Panc1 (cell line): Measurements from ENCODE around the gene ARL10. TPM values are rescaled to one million over a fixed set of nuclear protein-coding genes. Genes with fewer than 3 reads are reported as not detected.

Source experiments
- ATAC-seq: fragments of 200-7000 bp; cut with Tn5 transposase; 2 replicates; pipeline ENCODE4 v1.9.1; 2020; ENCODE audit warnings: mild to moderate bottlenecking, moderate library complexity
- BruUV-seq: library from RNA; stranded (reverse); fragments of 400-500 nt; replicated peaks from 2 replicates; lab custom pipeline; 2021; lab: Mats Ljungman, UMichigan
- CTCF ChIA-PET: fragments of 300-600 bp; sonication (Branson Sonifier 250); formaldehyde crosslinking; loops from one replicate; lab custom pipeline; 2022; ENCODE audit warnings: antibody characterized with exemption; lab: Charles Lee
- POLR2A ChIA-PET: fragments of 300-600 bp; sonication (Branson Sonifier 250); formaldehyde crosslinking; loops from one replicate; lab custom pipeline; 2022; ENCODE audit warnings: antibody characterized with exemption; lab: Charles Lee
- DNase-seq: peaks from one replicate; pipeline ENCODE4 v3.0.0-alpha.2; 2010; ENCODE audit warnings: low read depth, low spot score
- H3K27ac ChIP-seq: 2 replicates; pipeline ENCODE4 v1.5.1; 2011; ENCODE audit warnings: mild to moderate bottlenecking, low read length, inconsistent platforms
- H3K27me3 ChIP-seq: fragments of 200-500 bp; sonication (Bioruptor generic); 2 replicates; pipeline ENCODE4 v1.6.0; 2014; ENCODE audit warnings: low read length, inconsistent platforms; ENCODE audit not compliant: control insufficient read depth, insufficient read depth
- H3K36me3 ChIP-seq: fragments of 200-500 bp; sonication (Bioruptor generic); 2 replicates; pipeline ENCODE4 v1.5.1; 2014; ENCODE audit warnings: inconsistent platforms, mild to moderate bottlenecking, low read length, moderate library complexity; ENCODE audit not compliant: control insufficient read depth, insufficient read depth
- H3K4me1 ChIP-seq: 2 replicates; pipeline ENCODE4 v1.5.1; 2011; ENCODE audit warnings: inconsistent platforms, mild to moderate bottlenecking, low read length, moderate library complexity; ENCODE audit not compliant: control insufficient read depth, insufficient read depth
- H3K4me3 ChIP-seq, 2 experiments: 2 replicates each; pipeline ENCODE4 v1.5.1; 2011 to 2012; ENCODE audit warnings: low read depth in 2 of 2, low read length in 2 of 2, mild to moderate bottlenecking in 2 of 2, inconsistent platforms in 1 of 2, moderate library complexity in 1 of 2
- H3K9me3 ChIP-seq: fragments of 200-500 bp; sonication (Bioruptor generic); 2 replicates; pipeline ENCODE4 v1.5.1; 2014; ENCODE audit warnings: low read depth, mild to moderate bottlenecking, inconsistent platforms, low read length, moderate library complexity; ENCODE audit not compliant: control insufficient read depth, insufficient read depth
- CTCF ChIP-seq: fragments of 450-650 bp; IDR thresholded peaks from 2 replicates; pipeline ENCODE4 v1.5.1; 2017; ENCODE audit warnings: mild to moderate bottlenecking
- POLR2AphosphoS5 ChIP-seq: IDR thresholded peaks from 2 replicates; pipeline ENCODE4 v1.6.1; 2012; ENCODE audit warnings: mild to moderate bottlenecking, low read depth, low read length, moderate library complexity
- SIN3A ChIP-seq: IDR thresholded peaks from 2 replicates; pipeline ENCODE4 v1.6.1; 2012; ENCODE audit warnings: low read depth, mild to moderate bottlenecking, low read length, moderate library complexity, borderline replicate concordance; ENCODE audit not compliant: insufficient read depth
- TCF7L2 ChIP-seq: IDR thresholded peaks from 2 replicates; pipeline ENCODE4 v1.6.1; 2011; ENCODE audit warnings: mild to moderate bottlenecking, low read depth, low read length, inconsistent platforms
- in situ Hi-C: cut with HindIII; loops from 2 replicates; pipeline ENCODE4 v1.10.0; 2016; ENCODE audit warnings: low sequenced_read_pairs, low pct_unique_long_range_greater_than_20kb
- intact Hi-C: fragments of 100-400 bp; cut with micrococcal nuclease; formaldehyde crosslinking; loops from one replicate; pipeline ENCODE4 v1.10.0; 2022; ENCODE audit not compliant: unreplicated experiment
- total RNA-seq: library from RNA; stranded (reverse); gene quantifications from one replicate; pipeline ENCODE4 v1.2.1, GENCODE V29; 2021; ENCODE audit not compliant: unreplicated experiment
- TF ChIP-seq, protein P1 (sequence below), 2 experiments: IDR thresholded peaks; 2 replicates each; pipeline ENCODE4 v1.6.1; 2011 to 2012; ENCODE audit warnings: low read depth in 2 of 2, control low read depth in 1 of 2, low read length in 1 of 2, mild to moderate bottlenecking in 1 of 2, moderate library complexity in 1 of 2; ENCODE audit not compliant: insufficient read depth in 1 of 2

The ARL10 gene
- total RNA-seq, 1 experiment from 2014 or later: 2.0 TPM

DNA sequence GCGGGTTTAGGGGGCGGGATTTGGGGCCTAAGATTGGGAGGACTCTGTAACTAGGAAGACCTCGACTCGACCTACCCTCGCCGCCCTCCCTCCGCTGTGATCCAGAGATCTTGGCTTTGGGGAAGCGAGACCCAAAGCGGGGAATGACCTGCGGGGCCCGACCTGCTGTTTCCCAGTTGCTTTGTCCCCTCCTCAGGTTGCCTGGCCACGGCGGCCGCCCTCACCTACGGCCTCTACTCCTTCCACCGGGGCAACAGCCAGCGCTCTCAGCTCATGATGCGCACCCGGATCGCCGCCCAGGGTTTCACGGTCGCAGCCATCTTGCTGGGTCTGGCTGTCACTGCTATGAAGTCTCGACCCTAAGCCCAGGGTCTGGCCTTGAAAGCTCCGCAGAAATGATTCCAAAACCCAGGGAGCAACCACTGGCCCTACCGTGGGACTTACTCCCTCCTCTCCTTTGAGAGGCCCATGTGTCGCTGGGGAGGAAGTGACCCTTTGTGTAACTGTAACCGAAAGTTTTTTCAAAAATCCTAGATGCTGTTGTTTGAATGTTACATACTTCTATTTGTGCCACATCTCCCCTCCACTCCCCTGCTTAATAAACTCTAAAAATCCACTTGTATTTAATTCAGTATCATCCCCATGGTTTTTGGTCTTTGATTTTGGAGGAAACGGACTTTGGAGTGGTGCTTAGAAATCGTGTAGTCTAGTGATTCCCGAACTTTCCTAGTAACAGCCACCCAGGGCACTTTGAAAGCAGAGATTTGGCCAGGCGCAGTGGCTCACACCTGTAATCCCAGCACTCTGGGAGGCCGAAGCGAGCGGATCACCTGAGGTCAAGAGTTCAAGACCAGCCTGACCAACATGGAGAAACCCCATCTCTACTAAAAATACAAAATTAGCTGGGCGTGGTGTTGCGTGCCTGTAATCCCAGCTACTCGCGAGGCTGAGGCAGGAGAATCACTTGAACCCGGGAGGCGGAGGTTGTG is 24.1 kb downstream of the ARL10 start:
- ChIA-PET CTCF (no interaction called here), POLR2A (interaction anchor here (0.7 kb wide), 1 partner anchor 178 kb away, joined by 9 read pairs; no protein-coding TSS in a partner anchor)
- peak overlapping the region; percentile 100 for H3K27ac ChIP-seq
- H3K9me3 ChIP-seq: no peaks in the 10 kb centered on the region
- TF ChIP-seq POLR2AphosphoS5 (peak; percentile 64; the same call in 1 of the 2 replicates), TCF7L2 (no peak), CTCF (no peak), SIN3A (0 out of 2 replicates have a peak, but pooled peaks have one; percentile 64)
- TF ChIP-seq, protein P1, sequence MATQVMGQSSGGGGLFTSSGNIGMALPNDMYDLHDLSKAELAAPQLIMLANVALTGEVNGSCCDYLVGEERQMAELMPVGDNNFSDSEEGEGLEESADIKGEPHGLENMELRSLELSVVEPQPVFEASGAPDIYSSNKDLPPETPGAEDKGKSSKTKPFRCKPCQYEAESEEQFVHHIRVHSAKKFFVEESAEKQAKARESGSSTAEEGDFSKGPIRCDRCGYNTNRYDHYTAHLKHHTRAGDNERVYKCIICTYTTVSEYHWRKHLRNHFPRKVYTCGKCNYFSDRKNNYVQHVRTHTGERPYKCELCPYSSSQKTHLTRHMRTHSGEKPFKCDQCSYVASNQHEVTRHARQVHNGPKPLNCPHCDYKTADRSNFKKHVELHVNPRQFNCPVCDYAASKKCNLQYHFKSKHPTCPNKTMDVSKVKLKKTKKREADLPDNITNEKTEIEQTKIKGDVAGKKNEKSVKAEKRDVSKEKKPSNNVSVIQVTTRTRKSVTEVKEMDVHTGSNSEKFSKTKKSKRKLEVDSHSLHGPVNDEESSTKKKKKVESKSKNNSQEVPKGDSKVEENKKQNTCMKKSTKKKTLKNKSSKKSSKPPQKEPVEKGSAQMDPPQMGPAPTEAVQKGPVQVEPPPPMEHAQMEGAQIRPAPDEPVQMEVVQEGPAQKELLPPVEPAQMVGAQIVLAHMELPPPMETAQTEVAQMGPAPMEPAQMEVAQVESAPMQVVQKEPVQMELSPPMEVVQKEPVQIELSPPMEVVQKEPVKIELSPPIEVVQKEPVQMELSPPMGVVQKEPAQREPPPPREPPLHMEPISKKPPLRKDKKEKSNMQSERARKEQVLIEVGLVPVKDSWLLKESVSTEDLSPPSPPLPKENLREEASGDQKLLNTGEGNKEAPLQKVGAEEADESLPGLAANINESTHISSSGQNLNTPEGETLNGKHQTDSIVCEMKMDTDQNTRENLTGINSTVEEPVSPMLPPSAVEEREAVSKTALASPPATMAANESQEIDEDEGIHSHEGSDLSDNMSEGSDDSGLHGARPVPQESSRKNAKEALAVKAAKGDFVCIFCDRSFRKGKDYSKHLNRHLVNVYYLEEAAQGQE (IDR thresholded peaks at IDR 0.05; ENCODE audit: insufficient read depth in 1 of 2, low read depth in 2 of 2, low read length in 1 of 2): no peak
- H3K4me1 ChIP-seq: peaks cover 17% of the 10 kb centered on the region
- intact Hi-C loops: loop anchor here (2.0 kb wide), 1 partner anchor 65 kb away; no protein-coding TSS in a partner anchor
- in situ Hi-C loops: no loop called here
- peaks cover 17% of the 10 kb centered on the region for H3K36me3 ChIP-seq
- H3K27me3 ChIP-seq: no peaks in the 10 kb centered on the region
- TSS peak; percentile 100 for BruUV-seq
- H3K4me3 ChIP-seq: peak overlapping the region; percentile 76 to 94
- DNase-seq (no peak), ATAC-seq (peak; percentile 57)

DNA sequence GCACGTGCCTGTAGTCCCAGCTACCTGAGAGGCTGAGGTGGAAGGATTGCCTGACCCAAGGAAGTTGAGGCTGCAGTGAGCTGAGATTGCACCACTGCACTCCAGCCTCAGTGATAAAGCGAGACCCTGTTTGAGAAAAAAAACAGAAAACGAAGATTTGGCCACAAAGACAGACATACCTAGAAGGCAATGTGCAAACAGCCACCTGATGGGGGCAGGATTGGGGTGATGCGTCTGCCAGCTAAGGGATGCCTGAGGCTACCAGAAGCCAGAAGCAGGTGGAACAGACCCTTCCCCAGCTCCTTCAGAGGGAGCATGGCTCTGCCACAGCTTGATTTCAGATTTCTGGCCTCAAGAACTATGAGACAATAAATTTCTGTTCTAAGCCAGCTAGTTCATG is 26.2 kb downstream of the ARL10 start:
- in situ Hi-C loops: no loop called here
- no peak overlapping the region for H3K4me3 ChIP-seq
- ChIA-PET CTCF (interaction anchor here (0.6 kb wide), 1 partner anchor 14 kb away, joined by 3 read pairs; no protein-coding TSS in a partner anchor), POLR2A (no interaction called here)
- no peak overlapping the region for H3K27ac ChIP-seq
- peaks cover 6% of the 10 kb centered on the region for H3K36me3 ChIP-seq
- BruUV-seq: no TSS peak
- DNase-seq (no peak), ATAC-seq (no peak)
- peaks cover 8% of the 10 kb centered on the region for H3K4me1 ChIP-seq
- TF ChIP-seq SIN3A: no peak
- TF ChIP-seq, protein P1 (IDR thresholded peaks at IDR 0.05; ENCODE audit: insufficient read depth in 1 of 2, low read depth in 2 of 2, low read length in 1 of 2): no peak
- TF ChIP-seq POLR2AphosphoS5: no peak
- H3K9me3 ChIP-seq: no peaks in the 10 kb centered on the region
- intact Hi-C loops: no loop called here
- H3K27me3 ChIP-seq: no peaks in the 10 kb centered on the region
